K562 (cell line): Measurements from ENCODE around the gene TBCC. TPM values are rescaled to one million over a fixed set of nuclear protein-coding genes. Genes with fewer than 3 reads are reported as not detected.

ENCODE experiments used
- CHD1 ChIP-seq: fragments of 200-600 bp; sonication (generic); IDR thresholded peaks from one replicate; pipeline ENCODE4 v1.6.1; 2012; ENCODE audit warnings: mild to moderate bottlenecking, moderate library complexity, low read length, inconsistent platforms
- E2F4 ChIP-seq: sonication (generic); formaldehyde crosslinking; IDR thresholded peaks from 2 replicates; pipeline ENCODE4 v1.8.0; 2022; ENCODE audit warnings: mild to moderate bottlenecking, low read depth, missing genetic modification reagents
- GTF3C2 ChIP-seq: IDR thresholded peaks from 3 replicates; pipeline ENCODE4 v1.6.1; 2011; ENCODE audit warnings: borderline replicate concordance, mild to moderate bottlenecking, moderate library complexity; ENCODE audit not compliant: insufficient read length; ENCODE audit errors: extremely low read depth
- HES1 ChIP-seq: fragments of 450-650 bp; IDR thresholded peaks from 2 replicates; pipeline ENCODE4 v1.6.1; 2016; ENCODE audit warnings: low read depth, mild to moderate bottlenecking, moderate library complexity
- HNRNPL ChIP-seq: fragments of 200-400 bp; formaldehyde crosslinking; IDR thresholded peaks from 2 replicates; pipeline ENCODE4 v1.6.1; 2017; ENCODE audit warnings: low read depth, mild to moderate bottlenecking, low read length
- SUPT5H ChIP-seq: fragments of 450-650 bp; IDR thresholded peaks from 2 replicates; pipeline ENCODE4 v1.6.1; 2016
- TAL1 ChIP-seq: fragments of 450-650 bp; IDR thresholded peaks from 2 replicates; pipeline ENCODE4 v1.6.1; 2016; ENCODE audit warnings: mild to moderate bottlenecking
- ZBTB40 ChIP-seq, 2 experiments: fragments of 450-650 bp in 1 of 2; sonication (generic) in 1 of 2; formaldehyde crosslinking in 1 of 2; IDR thresholded peaks; 2 replicates each; pipeline versions ENCODE4 v1.7.1 to v1.9.0; 2016 to 2022; ENCODE audit warnings: inconsistent platforms in 1 of 2, mild to moderate bottlenecking in 1 of 2, missing genetic modification reagents in 1 of 2
- ZNF282 ChIP-seq: sonication (generic); formaldehyde crosslinking; IDR thresholded peaks from 2 replicates; pipeline ENCODE4 v1.8.1; 2023; ENCODE audit warnings: missing genetic modification reagents
- polyA plus RNA-seq, 8 experiments: library from polyadenylated mRNA; depleted of rRNA in 4 of 8; stranded (reverse) in 5 of 8; unstranded in 3 of 8; fragments of >200 nt; fragmentation: Nextera tagmentation in 2 of 8; fragmentation: Illumina TruSeq in 1 of 8; extraction: Ambion mirVana in 2 of 8; extraction: Trizol in 1 of 8; gene quantifications; 2 replicates each; pipeline versions ENCODE4 v1.2.1 to v1.2.3, GENCODE V29; 2011 to 2014; ENCODE audit warnings: inconsistent platforms in 1 of 8, missing spikeins in 1 of 8
- total RNA-seq, 7 experiments: library from RNA; depleted of rRNA in 6 of 7; stranded (reverse); fragments of >200 nt in 6 of 7; fragmentation: Illumina TruSeq in 2 of 7; extraction: Trizol in 2 of 7; gene quantifications; 2 replicates each; pipeline versions ENCODE4 v1.2.1 to v1.2.3, GENCODE V29; 2011 to 2021; ENCODE audit warnings: low replicate concordance in 1 of 7
- TF ChIP-seq, protein P1 (sequence below): IDR thresholded peaks from 2 replicates; pipeline ENCODE4 v1.6.1; 2011; ENCODE audit not compliant: insufficient read length; ENCODE audit errors: extremely low read depth

The TBCC gene
- total and polyA plus RNA-seq, 9 of the 15 experiments (the other 6 are each of a cell fraction or from before 2014, with no cell fraction given): 2.8 to 34.1 (median 23.3) TPM

DNA sequence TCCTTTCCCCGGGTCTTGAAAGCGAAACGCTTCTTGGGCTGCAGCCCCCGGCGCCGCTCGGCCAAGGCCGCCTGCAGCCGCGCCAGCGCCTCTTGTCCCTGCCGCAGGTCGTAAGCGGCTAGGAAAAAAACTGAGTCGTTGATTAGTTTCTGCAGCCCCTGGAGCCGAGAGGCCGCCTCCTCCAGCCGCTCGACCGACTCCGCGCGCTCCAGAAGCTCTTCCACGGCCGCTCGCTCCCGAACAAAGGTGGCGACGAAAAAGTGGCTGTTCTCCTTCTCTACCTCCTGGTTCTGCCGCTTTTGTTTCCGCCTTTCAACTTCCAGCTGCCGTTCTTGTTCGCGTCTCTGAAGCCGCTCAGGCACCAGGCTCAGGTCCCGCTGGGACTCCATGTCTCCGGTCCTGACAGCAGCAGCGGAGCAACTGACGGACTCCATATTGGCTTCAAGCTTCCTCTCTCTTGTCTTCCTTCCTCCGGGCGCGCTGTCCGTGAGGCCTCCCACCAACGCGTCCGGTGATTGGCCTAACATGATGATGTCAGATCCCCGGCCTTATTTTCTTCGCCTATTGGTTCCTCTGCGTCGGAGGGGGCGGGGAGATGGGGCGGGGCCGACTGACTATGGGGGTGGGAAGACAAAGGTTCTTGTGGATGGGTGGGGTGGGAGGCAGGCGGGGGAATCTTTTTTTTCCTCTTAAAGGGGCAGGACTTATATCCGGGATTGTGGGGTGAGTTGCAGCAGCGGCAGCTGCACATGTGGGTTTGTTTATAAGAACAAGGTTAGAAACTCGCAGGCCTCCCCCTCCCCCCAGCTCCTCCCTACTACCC is at the start of gene TBCC (continued):
- TF ChIP-seq ZBTB40 (IDR thresholded peaks at IDR 0.05) (peak; percentile 39; the same call in 1 of the 2 replicates), ZBTB40 (CRISPR knock-in tag; IDR thresholded peaks at IDR 0.05) (no peak; the same call in 1 of the 2 replicates), HES1 (no peak), HNRNPL (no peak), SUPT5H (peak; percentile 98), TAL1 (no peak), E2F4 (CRISPR knock-in tag) (peak; percentile 76), GTF3C2 (no peak), CHD1 (peak; percentile 96), ZNF282 (CRISPR knock-in tag) (no peak)
- TF ChIP-seq, protein P1, sequence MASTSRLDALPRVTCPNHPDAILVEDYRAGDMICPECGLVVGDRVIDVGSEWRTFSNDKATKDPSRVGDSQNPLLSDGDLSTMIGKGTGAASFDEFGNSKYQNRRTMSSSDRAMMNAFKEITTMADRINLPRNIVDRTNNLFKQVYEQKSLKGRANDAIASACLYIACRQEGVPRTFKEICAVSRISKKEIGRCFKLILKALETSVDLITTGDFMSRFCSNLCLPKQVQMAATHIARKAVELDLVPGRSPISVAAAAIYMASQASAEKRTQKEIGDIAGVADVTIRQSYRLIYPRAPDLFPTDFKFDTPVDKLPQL: peak; percentile 7
